VCaP (cell line): ENCODE results near the gene AGRN.

Experiments used
- H3K27ac ChIP-seq: fragments of 450-650 bp; 2 replicates; pipeline ENCODE4 v1.5.1; 2017
- CTCF ChIP-seq: fragments of 450-650 bp; conservative IDR thresholded peaks from 2 replicates; pipeline ENCODE4 v1.5.1; 2017; ENCODE audit warnings: mild to moderate bottlenecking, moderate library complexity

The AGRN gene

GRCh38 chr1:1000357-1001056 is 19.4 kb upstream of the AGRN start:
- H3K27ac ChIP-seq, result peak overlapping the region; percentile 95
- no peak for TF ChIP-seq CTCF

- H3K27ac ChIP-seq, result peak overlapping the region; percentile 95
- no peak for TF ChIP-seq CTCF
These were observed 18.7 kb upstream of the AGRN start for GRCh38 chr1:1001057-1001783.

- TF ChIP-seq CTCF, result no peak
- peak overlapping the region; percentile 82; the same call in 1 of the 2 replicates for H3K27ac ChIP-seq
These were observed 16.1 kb upstream of the AGRN start for GRCh38 chr1:1003618-1004419.

GRCh38 chr1:1004420-1004779 is 15.5 kb upstream of the AGRN start:
- peak overlapping the region; percentile 82 for H3K27ac ChIP-seq
- no peak for TF ChIP-seq CTCF

- no peak for TF ChIP-seq CTCF
- peak overlapping the region; percentile 82 for H3K27ac ChIP-seq
These were observed 14.9 kb upstream of the AGRN start for GRCh38 chr1:1004780-1005697.

- no peak for TF ChIP-seq CTCF
- H3K27ac ChIP-seq, result peak overlapping the region; percentile 82
These were observed 14.1 kb upstream of the AGRN start for GRCh38 chr1:1005774-1006304.
